Neutrophil (primary cell): ENCODE data around the gene SLMAP.

Source experiments
- H3K27ac ChIP-seq: fragments of 200-600 bp; sonication (generic); 2 replicates; pipeline ENCODE4 v1.5.1; 2016; ENCODE audit warnings: mild to moderate bottlenecking, moderate library complexity
- H3K27me3 ChIP-seq: fragments of 200-600 bp; sonication (generic); 2 replicates; pipeline ENCODE4 v1.6.0; 2016; ENCODE audit warnings: mild to moderate bottlenecking
- H3K36me3 ChIP-seq: fragments of 200-600 bp; sonication (generic); 2 replicates; pipeline ENCODE4 v1.5.1; 2017
- H3K4me1 ChIP-seq, 2 experiments: fragments of 200-600 bp in 1 of 2; sonication (generic) in 1 of 2; 1 replicate in 1 of 2; 2 replicates in 1 of 2; pipeline versions ENCODE4 v1.5.1 to v1.6.1; 2013 to 2016; ENCODE audit warnings: low read depth in 1 of 2, low read length in 1 of 2, mild to moderate bottlenecking in 1 of 2, moderate library complexity in 1 of 2; ENCODE audit not compliant: control insufficient read depth in 1 of 2, insufficient read depth in 1 of 2
- H3K4me3 ChIP-seq, 2 experiments: fragments of 200-600 bp in 1 of 2; sonication (generic) in 1 of 2; 1 replicate in 1 of 2; 2 replicates in 1 of 2; pipeline ENCODE4 v1.5.1; 2013 to 2016; ENCODE audit warnings: low read depth in 1 of 2, low read length in 1 of 2, mild to moderate bottlenecking in 1 of 2, moderate library complexity in 1 of 2
- H3K9me3 ChIP-seq: fragments of 200-600 bp; sonication (generic); 2 replicates; pipeline ENCODE4 v1.5.1; 2016
- TF ChIP-seq, protein P1 (sequence below): fragments of 200-600 bp; sonication (generic); IDR thresholded peaks from 2 replicates; pipeline ENCODE4 v1.5.1; 2016; ENCODE audit warnings: antibody characterized with exemption

SLMAP gene, protein sequence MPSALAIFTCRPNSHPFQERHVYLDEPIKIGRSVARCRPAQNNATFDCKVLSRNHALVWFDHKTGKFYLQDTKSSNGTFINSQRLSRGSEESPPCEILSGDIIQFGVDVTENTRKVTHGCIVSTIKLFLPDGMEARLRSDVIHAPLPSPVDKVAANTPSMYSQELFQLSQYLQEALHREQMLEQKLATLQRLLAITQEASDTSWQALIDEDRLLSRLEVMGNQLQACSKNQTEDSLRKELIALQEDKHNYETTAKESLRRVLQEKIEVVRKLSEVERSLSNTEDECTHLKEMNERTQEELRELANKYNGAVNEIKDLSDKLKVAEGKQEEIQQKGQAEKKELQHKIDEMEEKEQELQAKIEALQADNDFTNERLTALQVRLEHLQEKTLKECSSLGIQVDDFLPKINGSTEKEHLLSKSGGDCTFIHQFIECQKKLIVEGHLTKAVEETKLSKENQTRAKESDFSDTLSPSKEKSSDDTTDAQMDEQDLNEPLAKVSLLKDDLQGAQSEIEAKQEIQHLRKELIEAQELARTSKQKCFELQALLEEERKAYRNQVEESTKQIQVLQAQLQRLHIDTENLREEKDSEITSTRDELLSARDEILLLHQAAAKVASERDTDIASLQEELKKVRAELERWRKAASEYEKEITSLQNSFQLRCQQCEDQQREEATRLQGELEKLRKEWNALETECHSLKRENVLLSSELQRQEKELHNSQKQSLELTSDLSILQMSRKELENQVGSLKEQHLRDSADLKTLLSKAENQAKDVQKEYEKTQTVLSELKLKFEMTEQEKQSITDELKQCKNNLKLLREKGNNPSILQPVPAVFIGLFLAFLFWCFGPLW

DNA sequence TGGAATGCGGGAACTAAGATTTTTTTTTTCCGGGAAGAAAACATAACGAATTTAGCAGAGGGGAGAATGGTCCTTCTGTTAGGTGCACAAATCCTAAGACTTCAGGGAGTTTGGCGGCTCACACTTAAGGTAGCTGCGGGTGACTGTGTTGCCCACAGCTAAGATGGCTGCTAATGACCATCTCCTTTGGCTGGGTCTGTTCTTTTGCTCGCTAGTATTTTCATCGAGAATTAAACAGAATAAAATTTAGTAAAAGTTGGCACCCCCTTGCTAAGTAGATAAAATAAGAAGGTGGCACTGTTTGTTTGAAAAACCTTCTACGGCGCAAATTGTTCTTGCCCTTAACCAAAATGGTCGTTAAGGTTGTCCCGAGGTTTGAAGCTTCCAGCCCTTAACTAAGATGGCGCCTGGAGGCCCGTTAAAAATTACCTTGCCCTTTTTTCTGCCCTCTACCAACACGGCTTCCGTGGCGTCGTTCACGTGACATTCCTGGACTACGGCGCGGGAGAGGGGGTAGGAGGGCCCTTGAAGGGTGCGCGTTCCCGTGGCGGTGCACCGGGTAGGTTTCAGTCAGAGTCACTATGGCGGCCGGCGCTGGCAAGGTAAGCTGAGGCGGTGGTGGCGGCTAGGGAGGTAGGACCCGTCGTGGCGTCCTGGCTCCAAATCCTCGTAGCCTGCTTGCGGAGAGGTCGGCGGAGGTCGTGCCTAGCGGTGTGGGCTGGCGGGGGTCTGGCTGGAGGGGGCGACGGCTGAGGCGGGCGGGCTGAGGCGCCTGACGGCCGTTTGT is at the start of gene SLMAP:
Gene SLMAP, plus strand, starts transcription at position 569 of the 787 bp plus-strand sequence. CDS start 1,343 bp downstream, outside the sequence.
- TF ChIP-seq, protein P1, sequence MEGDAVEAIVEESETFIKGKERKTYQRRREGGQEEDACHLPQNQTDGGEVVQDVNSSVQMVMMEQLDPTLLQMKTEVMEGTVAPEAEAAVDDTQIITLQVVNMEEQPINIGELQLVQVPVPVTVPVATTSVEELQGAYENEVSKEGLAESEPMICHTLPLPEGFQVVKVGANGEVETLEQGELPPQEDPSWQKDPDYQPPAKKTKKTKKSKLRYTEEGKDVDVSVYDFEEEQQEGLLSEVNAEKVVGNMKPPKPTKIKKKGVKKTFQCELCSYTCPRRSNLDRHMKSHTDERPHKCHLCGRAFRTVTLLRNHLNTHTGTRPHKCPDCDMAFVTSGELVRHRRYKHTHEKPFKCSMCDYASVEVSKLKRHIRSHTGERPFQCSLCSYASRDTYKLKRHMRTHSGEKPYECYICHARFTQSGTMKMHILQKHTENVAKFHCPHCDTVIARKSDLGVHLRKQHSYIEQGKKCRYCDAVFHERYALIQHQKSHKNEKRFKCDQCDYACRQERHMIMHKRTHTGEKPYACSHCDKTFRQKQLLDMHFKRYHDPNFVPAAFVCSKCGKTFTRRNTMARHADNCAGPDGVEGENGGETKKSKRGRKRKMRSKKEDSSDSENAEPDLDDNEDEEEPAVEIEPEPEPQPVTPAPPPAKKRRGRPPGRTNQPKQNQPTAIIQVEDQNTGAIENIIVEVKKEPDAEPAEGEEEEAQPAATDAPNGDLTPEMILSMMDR, result peak; percentile 38
- Histone ChIP-seq H3K4me3 (peak within 1 kb of the TSS; percentile 98), H3K4me1 (peaks cover 34 to 37% of the 10 kb centered on the region in 2 experiments), H3K36me3 (peaks cover 21% of the 10 kb centered on the region), H3K27me3 (no peaks in the 10 kb centered on the region), H3K27ac (peak within 1 kb of the TSS; percentile 81), H3K9me3 (no peaks in the 10 kb centered on the region)

DNA sequence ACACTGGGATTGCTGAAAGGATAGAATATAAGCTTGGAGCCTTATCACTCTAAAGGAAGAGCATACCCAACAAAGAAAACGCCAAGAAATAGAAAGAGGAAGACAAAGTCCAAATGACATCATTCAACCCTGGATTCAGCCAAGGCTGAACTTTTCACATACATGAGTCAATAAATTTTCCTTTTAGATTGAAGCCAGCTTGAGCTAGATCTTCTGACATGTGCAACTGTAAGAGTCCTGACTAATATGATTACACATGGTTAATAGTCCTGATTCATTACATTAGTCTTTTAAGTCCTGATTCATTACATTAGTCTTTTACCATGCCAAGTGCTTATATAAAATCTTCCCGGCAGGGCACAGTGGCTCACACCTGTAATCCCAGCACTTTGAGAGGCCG is 49.6 kb upstream of the SLMAP start:
- Histone ChIP-seq H3K27me3 (no peaks in the 10 kb centered on the region), H3K9me3 (no peaks in the 10 kb centered on the region), H3K36me3 (no peaks in the 10 kb centered on the region), H3K27ac (no peak overlapping the region), H3K4me3 (no peak overlapping the region), H3K4me1 (no peaks in the 10 kb centered on the region)
- TF ChIP-seq, protein P1, result no peak

DNA sequence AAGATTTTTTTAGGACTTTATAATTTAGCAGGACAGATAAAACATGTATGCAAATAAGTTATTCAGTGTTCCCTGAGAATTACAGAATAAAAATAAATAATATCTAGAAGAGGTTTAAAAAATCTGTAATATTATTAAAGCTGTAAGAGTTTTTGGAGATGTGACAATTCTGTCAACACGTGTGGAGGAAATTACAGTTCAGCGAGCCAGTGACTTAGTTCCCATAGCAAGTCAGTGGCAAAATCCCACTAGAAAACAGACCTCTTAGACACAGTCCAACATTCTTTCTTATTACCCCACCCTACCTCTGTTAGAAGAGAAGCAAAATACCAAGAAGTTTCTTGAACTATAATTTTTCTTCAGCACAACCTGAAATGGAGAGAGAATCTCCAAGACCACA is 47.1 kb upstream of the SLMAP start:
- TF ChIP-seq, protein P1, result no peak

DNA sequence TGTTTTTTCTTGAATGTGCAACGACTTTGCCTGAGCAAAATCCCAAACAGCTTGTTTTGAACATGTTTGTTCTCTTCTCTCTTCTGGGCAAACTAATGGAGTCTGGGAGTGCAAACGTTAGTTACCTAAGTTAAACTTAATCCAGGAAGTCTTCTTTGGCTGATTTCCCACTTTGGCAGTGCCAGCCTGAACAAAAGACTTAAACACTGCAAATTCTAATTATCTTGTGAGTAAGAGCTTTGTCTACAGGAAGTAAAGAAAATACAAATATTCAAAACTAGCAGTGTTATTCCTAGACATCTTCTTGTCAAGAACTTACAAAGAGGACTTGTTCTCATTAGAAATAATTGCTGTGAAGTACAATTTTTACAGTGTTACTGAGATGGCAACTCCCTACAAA is 46.5 kb upstream of the SLMAP start:
- no peaks in the 10 kb centered on the region for H3K9me3 ChIP-seq
- H3K27me3 ChIP-seq, result no peaks in the 10 kb centered on the region
- H3K27ac ChIP-seq, result no peak overlapping the region
- H3K36me3 ChIP-seq, result no peaks in the 10 kb centered on the region
- no peak overlapping the region for H3K4me3 ChIP-seq
- H3K4me1 ChIP-seq, result no peaks in the 10 kb centered on the region
- TF ChIP-seq, protein P1, result no peak

More for the DNA sequence above, 47.1 kb upstream of the SLMAP start:
- Histone ChIP-seq H3K27me3 (no peaks in the 10 kb centered on the region), H3K4me1 (no peaks in the 10 kb centered on the region), H3K9me3 (no peaks in the 10 kb centered on the region), H3K4me3 (no peak overlapping the region), H3K36me3 (no peaks in the 10 kb centered on the region), H3K27ac (no peak overlapping the region)

DNA sequence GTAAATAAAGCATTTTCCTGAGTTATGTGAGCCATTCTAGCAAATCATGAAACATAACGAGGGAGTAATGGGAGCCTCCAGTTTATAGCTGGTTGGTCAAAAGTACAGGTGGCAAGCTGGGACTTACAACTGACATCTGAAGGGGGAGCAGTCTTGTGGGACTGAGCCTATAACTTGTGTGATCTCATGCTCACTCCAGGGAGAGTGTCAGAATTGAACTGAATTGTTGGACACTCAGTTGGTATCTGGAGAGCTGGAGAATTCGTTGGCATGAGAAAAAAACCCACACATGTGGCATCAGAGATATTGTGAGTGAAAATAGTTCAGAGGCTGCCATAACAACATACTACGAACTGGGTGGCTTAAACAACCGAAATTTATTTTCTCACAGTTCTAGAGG is 40.4 kb upstream of the SLMAP start:
- H3K27ac ChIP-seq, result no peak overlapping the region
- H3K27me3 ChIP-seq, result no peaks in the 10 kb centered on the region
- H3K4me1 ChIP-seq, result no peaks in the 10 kb centered on the region
- H3K4me3 ChIP-seq, result no peak overlapping the region
- H3K36me3 ChIP-seq, result no peaks in the 10 kb centered on the region
- no peaks in the 10 kb centered on the region for H3K9me3 ChIP-seq
- TF ChIP-seq, protein P1, result no peak
